ENCODE results near the gene NT5C2.

GRCh38 chr10:103232131-103232673, 39.1 kb upstream of the NT5C2 start:
- no peak for TF ChIP-seq EZH2 (IDR thresholded peaks at IDR 0.05; ENCODE audit: insufficient read depth, low read length)
- TF ChIP-seq CTCF (IDR thresholded peaks at IDR 0.05; ENCODE audit: insufficient read depth, low read depth, low read length) = no peak
